Measurements from ENCODE around the gene PGM2.
"Not testable (repeated sequence)": the region's sequence is repeated elsewhere in the genome, so short reads cannot be mapped to it uniquely, and the experiment has no call there.

PGM2 gene

DNA sequence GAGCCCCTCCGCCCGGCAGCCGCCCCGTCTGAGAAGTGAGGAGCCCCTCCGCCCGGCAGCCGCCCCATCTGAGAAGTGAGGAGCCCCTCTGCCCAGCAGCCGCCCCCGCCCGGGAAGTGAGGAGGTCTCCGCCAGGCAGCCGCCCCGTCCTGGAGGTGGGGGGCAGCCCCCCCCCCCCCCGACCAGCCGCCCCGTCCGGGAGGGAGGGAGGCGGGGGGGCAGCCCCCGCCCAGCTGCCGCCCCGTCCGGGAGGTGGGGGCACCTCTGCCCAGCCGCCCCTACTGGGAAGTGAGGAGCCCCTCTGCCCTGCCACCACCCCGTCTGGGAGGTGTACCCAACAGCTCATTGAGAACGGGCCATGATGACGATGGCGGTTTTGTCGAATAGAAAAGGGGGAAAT is 6.0 kb upstream of the PGM2 start:
- not testable (repeated sequence) for DNase-seq

GRCh38 chr4:37821953-37822605 is 4.4 kb upstream of the PGM2 start:
- no peak for DNase-seq

GRCh38 chr4:37825501-37825900 is 985 bp upstream of the PGM2 start:
- not testable (repeated sequence) for DNase-seq

DNA sequence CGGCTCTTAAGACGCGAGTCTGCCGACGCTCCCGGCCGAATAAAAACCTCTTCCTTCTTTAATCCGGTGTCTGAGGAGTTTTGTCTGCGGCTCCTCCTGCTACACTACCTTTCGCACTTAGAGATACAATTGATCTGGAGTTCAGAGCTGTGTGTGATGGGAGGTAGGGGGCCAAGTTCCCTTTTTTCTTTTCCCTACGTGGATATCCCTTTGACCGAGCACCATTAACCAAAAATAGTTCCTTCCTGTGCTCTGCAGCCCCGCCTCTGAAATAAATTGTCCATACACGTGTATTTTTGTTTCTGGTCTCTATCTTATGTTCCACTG is 555 bp upstream of the PGM2 start:
- peak; percentile 80 for DNase-seq

DNA sequence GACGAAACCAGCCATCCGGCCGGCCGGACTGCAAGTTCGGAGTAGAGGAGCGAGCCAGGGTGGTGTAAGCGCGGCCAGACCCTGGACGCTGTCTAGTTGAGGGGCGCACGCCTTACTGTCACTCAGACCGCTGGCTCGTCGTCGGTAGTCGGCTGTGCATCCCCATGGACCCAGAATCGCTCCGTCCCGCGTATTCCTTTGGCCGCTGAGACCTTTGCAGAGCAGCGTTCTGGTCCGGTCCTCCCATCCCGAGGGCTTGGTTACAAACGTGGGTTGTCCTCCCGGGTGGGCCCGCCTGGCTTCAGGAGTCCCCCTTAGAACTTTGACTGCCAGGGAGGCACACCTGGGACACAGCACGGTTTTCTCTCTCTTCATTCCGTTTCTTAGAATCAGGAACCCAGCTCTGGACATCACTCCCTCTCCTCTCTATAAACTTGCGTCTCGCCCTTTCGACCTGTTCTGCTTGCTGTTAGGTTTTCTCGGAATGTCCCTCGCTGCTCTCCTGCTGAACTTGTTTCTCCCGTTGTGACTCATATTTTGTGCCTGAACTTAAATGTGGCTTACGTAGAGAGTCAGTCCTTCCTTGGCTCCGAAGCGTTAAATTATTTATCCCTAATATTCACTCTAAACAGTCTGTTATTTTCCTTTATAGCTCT is 672 bp downstream of the PGM2 start:
- DNase-seq = no peak

- no peak for DNase-seq
These were observed 1.4 kb downstream of the PGM2 start for GRCh38 chr4:37827802-37828321.

GRCh38 chr4:37828843-37829242 is 2.4 kb downstream of the PGM2 start:
- no peak for DNase-seq

- DNase-seq = no peak
These were observed 4.2 kb downstream of the PGM2 start for GRCh38 chr4:37830640-37831039.

GRCh38 chr4:37835031-37835430 is 8.5 kb downstream of the PGM2 start:
- no peak for DNase-seq

DNA sequence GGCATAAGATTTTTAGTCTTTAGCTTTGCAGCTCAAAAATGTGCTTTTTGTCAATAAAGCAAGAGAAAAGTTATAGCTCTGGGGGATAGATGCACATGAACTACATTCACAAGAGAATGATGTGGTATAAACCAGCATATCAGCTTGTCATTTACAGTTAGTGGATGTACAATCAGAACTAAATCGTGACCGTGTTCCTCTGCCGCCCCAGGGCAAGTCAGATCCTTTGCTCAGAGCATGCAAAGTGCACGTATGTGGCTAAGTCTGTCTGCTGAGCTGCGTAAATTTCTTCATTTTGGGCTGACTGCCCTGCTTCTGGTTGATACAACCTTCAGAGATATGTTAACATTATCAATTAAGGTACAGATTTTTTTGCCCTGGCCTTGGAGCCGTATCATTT is 9.3 kb downstream of the PGM2 start:
- no peak for DNase-seq

DNA sequence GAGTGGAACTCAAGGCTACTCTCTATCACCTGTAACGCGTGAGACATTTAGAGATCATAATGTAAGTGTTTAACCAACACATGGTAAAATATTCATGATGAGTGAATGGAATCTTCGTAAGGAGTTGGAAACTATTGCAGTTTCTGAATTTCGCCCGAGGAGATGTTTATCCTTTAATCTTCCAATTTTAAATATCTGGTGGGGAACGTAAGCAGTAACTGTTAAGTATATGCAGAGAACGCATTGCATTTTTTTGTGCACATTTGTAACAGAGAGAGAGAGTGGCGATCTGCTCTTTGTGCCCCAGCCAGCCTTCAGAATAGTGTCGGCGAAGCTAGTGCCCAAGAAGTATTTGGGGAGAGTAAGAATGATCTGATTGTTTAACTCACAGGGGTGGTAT is 9.8 kb downstream of the PGM2 start:
- no peak for DNase-seq

GRCh38 chr4:37836838-37837440 is 10.5 kb downstream of the PGM2 start:
- no peak for DNase-seq

- peak; percentile 8 for DNase-seq
These were observed 11.0 kb downstream of the PGM2 start for GRCh38 chr4:37837446-37837845.

DNA sequence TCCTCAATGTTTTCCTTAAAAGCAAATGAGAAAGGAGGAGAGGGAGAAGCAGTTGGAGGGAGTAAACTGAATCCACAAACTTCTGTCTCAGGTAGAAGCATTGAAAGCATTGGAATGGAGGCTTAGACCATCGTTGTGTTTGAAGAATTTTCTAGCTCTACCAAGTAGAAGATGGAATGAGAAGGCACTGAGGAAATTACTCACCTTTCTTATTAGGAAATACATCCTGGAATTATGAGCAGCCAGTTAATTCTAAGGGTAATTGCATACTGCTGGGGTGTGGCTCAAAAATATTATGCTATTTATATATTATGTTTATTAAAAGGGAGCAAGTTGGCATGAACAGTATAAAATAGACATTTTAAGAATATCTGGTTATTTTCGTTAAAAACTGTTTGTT is 12.9 kb downstream of the PGM2 start:
- DNase-seq = no peak

DNA sequence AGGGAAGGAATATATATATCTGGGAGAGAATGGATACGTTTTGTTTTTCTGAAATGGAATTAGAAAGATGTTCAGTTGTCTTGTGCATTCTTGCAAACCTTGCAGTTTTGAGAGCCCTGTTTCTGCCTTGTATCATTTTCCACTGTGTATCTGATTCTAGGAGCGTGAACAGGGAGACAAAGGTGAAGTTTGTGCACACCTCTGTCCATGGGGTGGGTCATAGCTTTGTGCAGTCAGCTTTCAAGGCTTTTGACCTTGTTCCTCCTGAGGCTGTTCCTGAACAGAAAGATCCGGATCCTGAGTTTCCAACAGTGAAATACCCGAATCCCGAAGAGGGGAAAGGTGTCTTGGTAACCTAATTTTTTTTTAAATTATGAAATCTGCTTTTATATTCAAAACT is 17.7 kb downstream of the PGM2 start:
- DNase-seq = no peak

- no peak for DNase-seq
These were observed 18.7 kb downstream of the PGM2 start for GRCh38 chr4:37845201-37845600.

DNA sequence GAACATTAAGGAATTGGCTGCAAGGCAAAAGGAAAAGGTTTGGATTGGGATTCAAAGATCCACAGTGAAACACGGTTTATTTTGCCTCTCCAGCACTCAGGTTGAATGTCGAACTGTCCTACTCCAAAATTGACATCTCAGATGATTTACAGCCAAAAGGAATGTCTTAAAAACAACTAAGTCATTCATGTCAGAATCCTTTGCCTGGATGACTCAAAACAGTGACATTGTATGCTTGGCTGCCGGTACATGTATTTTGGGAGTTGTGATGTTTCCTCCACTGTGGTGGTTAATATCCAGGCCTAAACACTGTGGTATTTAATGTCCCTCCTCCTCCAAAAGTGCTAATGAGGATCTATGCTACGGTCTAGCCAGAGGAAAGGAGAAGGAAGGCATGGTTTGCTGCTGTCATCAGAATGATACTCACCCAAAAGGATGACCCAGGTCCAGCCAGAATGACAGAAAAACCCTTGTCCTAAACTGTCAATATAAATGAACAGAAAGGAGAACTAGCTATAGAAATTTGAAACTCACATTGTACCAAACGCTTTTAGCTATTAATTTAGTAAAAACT is 20.9 kb downstream of the PGM2 start:
- no peak for DNase-seq

DNA sequence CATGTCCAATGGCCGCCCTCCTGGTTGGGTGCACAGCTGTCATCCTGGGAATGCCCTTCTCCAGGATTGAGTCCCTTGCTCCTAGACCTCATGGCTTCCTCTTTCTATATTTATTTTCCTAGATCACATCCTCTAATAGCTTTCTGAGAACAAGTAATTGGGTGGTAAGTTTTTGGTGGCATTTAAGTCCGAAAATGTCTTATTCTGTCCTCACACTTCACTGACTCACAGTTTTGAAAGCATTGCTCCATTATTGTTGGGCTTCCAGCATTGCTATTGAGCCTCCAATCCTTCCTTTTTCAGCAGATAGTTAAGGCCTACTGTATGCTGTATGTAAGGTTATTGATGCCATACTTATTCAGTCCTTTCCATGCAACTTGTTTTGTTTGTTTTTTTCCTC is 25.9 kb downstream of the PGM2 start:
- peak; percentile 61 for DNase-seq

- no peak for DNase-seq
These were observed 31.6 kb downstream of the PGM2 start for GRCh38 chr4:37858112-37858511.

- no peak for DNase-seq
These were observed 32.4 kb downstream of the PGM2 start for GRCh38 chr4:37858872-37859271.

GRCh38 chr4:37860266-37860665 is 33.8 kb downstream of the PGM2 start:
- no peak for DNase-seq

DNA sequence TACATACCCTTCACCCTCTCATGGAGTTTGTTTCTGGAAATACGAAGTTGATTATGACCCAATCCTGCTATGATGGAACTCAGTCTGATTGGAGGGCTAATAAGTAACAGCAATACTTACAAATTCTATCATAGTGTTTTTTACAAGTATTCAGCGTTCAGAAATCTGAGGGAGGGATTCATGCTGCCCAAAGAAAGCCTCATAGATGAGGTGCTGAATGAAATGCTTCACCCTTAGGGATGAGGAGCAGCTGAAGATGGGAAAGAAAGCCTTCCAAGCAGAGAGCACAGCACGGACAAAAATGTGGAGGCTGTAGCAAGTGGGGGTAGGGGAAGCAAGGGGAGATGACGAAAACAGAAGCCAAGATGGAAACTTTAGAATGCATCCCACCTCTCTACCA is 36.5 kb downstream of the PGM2 start:
- DNase-seq = no peak

DNA sequence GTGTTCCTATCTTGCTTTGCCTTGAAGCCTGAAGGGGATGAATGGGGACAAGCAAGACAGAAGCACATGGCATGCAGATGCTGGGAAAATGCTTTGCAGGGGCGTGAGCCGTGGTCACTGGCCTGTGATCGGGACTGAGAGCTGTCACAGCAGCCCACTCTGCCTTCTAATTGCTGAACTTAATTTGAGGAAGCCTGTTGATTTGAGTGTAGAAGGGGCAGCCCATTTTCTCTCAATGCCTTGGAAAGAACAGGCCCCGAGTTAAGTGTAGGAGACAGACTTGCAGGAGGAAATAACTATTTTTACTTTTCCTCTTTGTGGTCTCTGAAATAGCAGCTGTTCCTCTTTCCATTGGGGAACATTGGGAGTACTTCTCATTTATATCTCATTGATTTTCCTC is 38.3 kb downstream of the PGM2 start:
- peak; percentile 90 for DNase-seq

GRCh38 chr4:37865450-37865849 is 39.0 kb downstream of the PGM2 start:
- peak; percentile 45 for DNase-seq

All from MV-4-11 (cell line).